Uterus (tissue), 2 donors: ENCODE measurements around the gene FAM83D.

Source experiments
- CTCF ChIP-seq, 4 experiments: fragments of 200-600 bp in 2 of 4; fragments of 450-650 bp in 2 of 4; sonication (generic) in 2 of 4; IDR thresholded peaks; one replicate each; pipeline ENCODE4 v1.5.1; 2016 to 2019; ENCODE audit warnings: antibody characterized with exemption in 4 of 4, mild to moderate bottlenecking in 2 of 4, moderate library complexity in 1 of 4
- POLR2A ChIP-seq, 2 donors: fragments of 450-650 bp; IDR thresholded peaks; one replicate each; pipeline ENCODE4 v1.6.1; 2016; ENCODE audit warnings: antibody characterized with exemption in 2 of 2, mild to moderate bottlenecking in 1 of 2, moderate library complexity in 1 of 2

DNA sequence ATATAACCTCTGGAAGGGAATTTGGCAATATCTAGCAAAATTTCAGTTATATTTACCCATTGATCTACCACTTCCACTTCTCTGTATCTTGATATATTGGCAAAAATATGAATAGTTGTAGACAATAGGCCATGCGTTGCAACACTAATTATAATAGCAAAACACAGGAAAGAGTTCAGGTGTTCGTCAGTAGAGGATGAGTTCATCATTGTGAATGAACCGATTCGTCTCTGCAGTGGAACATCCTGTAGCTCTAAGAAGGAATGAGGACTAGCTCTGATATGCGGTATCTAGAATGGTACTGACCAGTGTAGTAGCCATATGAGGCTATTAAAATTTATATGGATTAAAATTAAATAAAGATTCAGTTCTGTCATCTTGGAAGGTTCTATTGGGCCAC lies 8.3 kb downstream of the FAM83D start:
- TF ChIP-seq POLR2A (IDR thresholded peaks at IDR 0.05) (no peak), CTCF (IDR thresholded peaks at IDR 0.05) (no peak)
